Suprapubic skin (tissue), 3 donors: Measurements from ENCODE around the gene FCAR.
"Not testable (repeated sequence)": the region's sequence is repeated elsewhere in the genome, so short reads cannot be mapped to it uniquely, and the experiment has no call there.

Experiments used
- CTCF ChIP-seq, 2 donors: fragments of 200-600 bp in 1 of 2; fragments of 450-650 bp in 1 of 2; sonication (generic) in 1 of 2; IDR thresholded peaks; one replicate each; pipeline ENCODE4 v1.5.1; 2016 to 2019; ENCODE audit warnings: antibody characterized with exemption in 2 of 2, mild to moderate bottlenecking in 1 of 2, moderate library complexity in 1 of 2
- POLR2AphosphoS5 ChIP-seq, 3 donors: sonication (generic); formaldehyde crosslinking; IDR thresholded peaks; one replicate each; pipeline ENCODE4 v1.6.1; 2017; ENCODE audit warnings: antibody characterized with exemption in 3 of 3

GRCh38 chr19:54832496-54832895 lies 41.5 kb upstream of the FCAR start, which contains the start of gene KIR2DS4:
- TF ChIP-seq CTCF, POLR2AphosphoS5 (IDR thresholded peaks at IDR 0.05): not testable (repeated sequence)
